H1 (cell line): ENCODE data around the gene CACNA2D3. TPM values are rescaled to one million over a fixed set of nuclear protein-coding genes. Genes with fewer than 3 reads are reported as not detected.

Experiments used
- CTCF ChIA-PET: fragments of 300-600 bp; sonication (Branson Sonifier 250); formaldehyde crosslinking; loops from one replicate; lab custom pipeline; 2021; ENCODE audit not compliant: partially characterized antibody; lab: Charles Lee
- POLR2A ChIA-PET: fragments of 300-600 bp; sonication (Branson Sonifier 250); formaldehyde crosslinking; loops from one replicate; lab custom pipeline; 2021; ENCODE audit warnings: inconsistent platforms; ENCODE audit not compliant: partially characterized antibody; lab: Charles Lee
- DNase-seq, 2 experiments: peaks; one replicate each; pipeline versions ENCODE4 v3.0.0 to v3.0.0-alpha.2; 2010 to 2022; ENCODE audit warnings: low spot score in 2 of 2, low read depth in 1 of 2, mixed read lengths in 1 of 2
- FAIRE-seq: peaks from 2 replicates; lab custom pipeline; 2011; peaks lifted over from hg19 to GRCh38; lab: Jason Lieb, UNC
- H2AFZ ChIP-seq: 2 replicates; pipeline ENCODE4 v1.8.1; 2012; ENCODE audit warnings: low read length, inconsistent platforms
- H2AK5ac ChIP-seq: 2 replicates; pipeline ENCODE4 v1.6.1; 2013; ENCODE audit warnings: low read depth, low read length
- H2BK120ac ChIP-seq: replicated peaks from 2 replicates; pipeline ENCODE3; 2013; ENCODE audit warnings: low read depth, low read length, inconsistent platforms
- H2BK12ac ChIP-seq: 2 replicates; pipeline ENCODE4 v1.6.1; 2013; ENCODE audit warnings: low read depth, low read length
- H2BK15ac ChIP-seq: 2 replicates; pipeline ENCODE4 v1.6.1; 2013; ENCODE audit warnings: low read length
- H2BK20ac ChIP-seq: 2 replicates; pipeline ENCODE4 v1.6.1; 2013; ENCODE audit warnings: low read length
- H2BK5ac ChIP-seq: 2 replicates; pipeline ENCODE4 v1.6.1; 2013; ENCODE audit warnings: low read depth, low read length
- H3K14ac ChIP-seq: 2 replicates; pipeline ENCODE4 v1.6.1; 2013; ENCODE audit warnings: inconsistent platforms; ENCODE audit not compliant: insufficient read length
- H3K18ac ChIP-seq: 2 replicates; pipeline ENCODE4 v1.6.1; 2013; ENCODE audit warnings: low read length; ENCODE audit errors: extremely low read depth
- H3K23ac ChIP-seq: 2 replicates; pipeline ENCODE4 v1.6.1; 2013; ENCODE audit warnings: inconsistent platforms; ENCODE audit not compliant: insufficient read length
- H3K23me2 ChIP-seq: 2 replicates; pipeline ENCODE4 v1.6.1; 2013; ENCODE audit warnings: low read depth, low read length
- H3K27ac ChIP-seq: 2 replicates; pipeline ENCODE4 v1.6.1; 2011; ENCODE audit warnings: low read depth, low read length, inconsistent platforms
- H3K27me3 ChIP-seq, 4 experiments: replicated peaks in 1 of 4; 1 replicate in 1 of 4; 2 replicates in 3 of 4; pipeline versions ENCODE4 v1.6.1 to v1.8.1; 2011 to 2013; ENCODE audit warnings: low read length in 3 of 4, mild to moderate bottlenecking in 3 of 4, inconsistent platforms in 2 of 4, mixed read lengths in 2 of 4, moderate library complexity in 1 of 4; ENCODE audit not compliant: control insufficient read depth in 3 of 4, insufficient read depth in 3 of 4; ENCODE audit errors: extremely low read depth in 1 of 4
- H3K36me3 ChIP-seq, 4 experiments: 2 replicates each; pipeline versions ENCODE4 v1.6.1 to v1.8.1; 2011 to 2013; ENCODE audit warnings: mild to moderate bottlenecking in 4 of 4, low read length in 3 of 4, moderate library complexity in 2 of 4, control low read depth in 1 of 4, inconsistent platforms in 1 of 4; ENCODE audit not compliant: insufficient read depth in 4 of 4, control insufficient read depth in 2 of 4
- H3K4ac ChIP-seq: replicated peaks from 2 replicates; pipeline ENCODE3; 2013; ENCODE audit warnings: low read length, low read depth, mixed read lengths, inconsistent platforms; ENCODE audit not compliant: insufficient read length
- H3K4me1 ChIP-seq, 4 experiments: replicated peaks in 1 of 4; 1 replicate in 1 of 4; 2 replicates in 3 of 4; pipeline versions ENCODE4 v1.6.1 to v1.8.1; 2011 to 2013; ENCODE audit warnings: low read length in 3 of 4, inconsistent platforms in 2 of 4, mixed read lengths in 1 of 4; ENCODE audit not compliant: insufficient read depth in 4 of 4, control insufficient read depth in 3 of 4
- H3K4me2 ChIP-seq, 2 experiments: 2 replicates each; pipeline versions ENCODE4 v1.6.1 to v1.8.1; 2011 to 2013; ENCODE audit warnings: low read depth in 2 of 2, low read length in 2 of 2, control low read depth in 1 of 2, inconsistent platforms in 1 of 2, mild to moderate bottlenecking in 1 of 2; ENCODE audit not compliant: insufficient read depth in 1 of 2
- H3K4me3 ChIP-seq, 4 experiments: fragments of 200-600, 300-600 bp in 1 of 4; sonication (generic), shearing (Covaris generic), sonication (Bioruptor Twin) in 1 of 4; 2 replicates each; pipeline versions ENCODE4 v1.5.1 to v1.8.1; 2011 to 2016; ENCODE audit warnings: low read length in 4 of 4, low read depth in 3 of 4, control low read depth in 2 of 4, inconsistent platforms in 2 of 4, mild to moderate bottlenecking in 2 of 4, mixed read lengths in 1 of 4, moderate library complexity in 1 of 4; ENCODE audit not compliant: insufficient read depth in 2 of 4; ENCODE audit errors: extremely low read depth in 1 of 4
- H3K56ac ChIP-seq: replicated peaks from 2 replicates; pipeline ENCODE3; 2013; ENCODE audit warnings: low read depth, mild to moderate bottlenecking, mixed read lengths, low read length, inconsistent platforms; ENCODE audit not compliant: insufficient read length
- H3K79me1 ChIP-seq: 2 replicates; pipeline ENCODE4 v1.6.1; 2013; ENCODE audit warnings: low read depth, low read length, control low read depth
- H3K79me2 ChIP-seq, 2 experiments: 2 replicates each; pipeline versions ENCODE4 v1.6.1 to v1.8.1; 2012 to 2013; ENCODE audit warnings: low read length in 2 of 2, mild to moderate bottlenecking in 2 of 2, inconsistent platforms in 1 of 2; ENCODE audit not compliant: insufficient read depth in 2 of 2, control insufficient read depth in 1 of 2
- H3K9ac ChIP-seq, 4 experiments: replicated peaks in 1 of 4; 1 replicate in 1 of 4; 2 replicates in 3 of 4; pipeline versions ENCODE4 v1.6.1 to v1.8.1; 2011 to 2013; ENCODE audit warnings: low read depth in 3 of 4, low read length in 3 of 4, control low read depth in 2 of 4, mild to moderate bottlenecking in 2 of 4, moderate library complexity in 2 of 4, inconsistent platforms in 1 of 4; ENCODE audit errors: extremely low read depth in 1 of 4
- H3K9me3 ChIP-seq, 2 experiments: 2 replicates each; pipeline versions ENCODE4 v1.6.1 to v1.8.1; 2012 to 2013; ENCODE audit warnings: mild to moderate bottlenecking in 2 of 2, moderate library complexity in 2 of 2, control low read depth in 1 of 2, inconsistent platforms in 1 of 2, low read depth in 1 of 2, low read length in 1 of 2, mixed read lengths in 1 of 2; ENCODE audit not compliant: insufficient read depth in 2 of 2
- H4K20me1 ChIP-seq, 2 experiments: replicated peaks in 1 of 2; 2 replicates each; pipeline versions ENCODE3 to v1.8.1; 2011 to 2013; ENCODE audit warnings: inconsistent platforms in 2 of 2, low read length in 2 of 2, mild to moderate bottlenecking in 1 of 2; ENCODE audit not compliant: insufficient read depth in 2 of 2, control insufficient read depth in 1 of 2
- H4K5ac ChIP-seq: 2 replicates; pipeline ENCODE4 v1.6.1; 2013; ENCODE audit warnings: low read length, low read depth, mixed read lengths, inconsistent platforms; ENCODE audit not compliant: insufficient read length
- H4K8ac ChIP-seq: 2 replicates; pipeline ENCODE4 v1.8.0; 2013; ENCODE audit warnings: mild to moderate bottlenecking, moderate library complexity, low read length, inconsistent platforms; ENCODE audit not compliant: insufficient read depth; ENCODE audit errors: extremely low read depth
- H4K91ac ChIP-seq: replicated peaks from 2 replicates; pipeline ENCODE3; 2013; ENCODE audit warnings: low read length, mixed read lengths, inconsistent platforms; ENCODE audit not compliant: insufficient read length
- EP300 ChIP-seq, 2 experiments: IDR thresholded peaks; 1 replicate in 1 of 2; 2 replicates in 1 of 2; pipeline ENCODE4 v1.6.1; 2011 to 2012; ENCODE audit warnings: low read depth in 2 of 2, low read length in 2 of 2, mild to moderate bottlenecking in 2 of 2, borderline replicate concordance in 1 of 2, inconsistent platforms in 1 of 2, moderate library complexity in 1 of 2
- GTF2F1 ChIP-seq: IDR thresholded peaks from 2 replicates; pipeline ENCODE4 v1.6.1; 2012; ENCODE audit warnings: low read depth, low read length, improper control_type of control experiment, borderline replicate concordance
- HDAC6 ChIP-seq: IDR thresholded peaks from one replicate; pipeline ENCODE4 v1.7.1; 2012; ENCODE audit warnings: low read depth, mild to moderate bottlenecking, inconsistent platforms, low read length, moderate library complexity
- PHF8 ChIP-seq: fragments of 200-600 bp; sonication (generic); conservative IDR thresholded peaks from 2 replicates; pipeline ENCODE4 v1.7.1; 2012; ENCODE audit warnings: low read depth, mild to moderate bottlenecking, inconsistent platforms, low read length, moderate library complexity
- POLR2A ChIP-seq, 2 experiments: IDR thresholded peaks; 1 replicate in 1 of 2; 2 replicates in 1 of 2; pipeline ENCODE4 v1.6.1; 2011; ENCODE audit warnings: low read depth in 2 of 2, low read length in 2 of 2, mild to moderate bottlenecking in 2 of 2; ENCODE audit errors: control extremely low read depth in 1 of 2
- POLR2AphosphoS5 ChIP-seq: IDR thresholded peaks from 2 replicates; pipeline ENCODE4 v1.6.1; 2011; ENCODE audit warnings: low read depth, low read length
- RAD21 ChIP-seq, 2 experiments: IDR thresholded peaks in 1 of 2; conservative IDR thresholded peaks in 1 of 2; 2 replicates each; pipeline ENCODE4 v1.6.1; 2011; ENCODE audit warnings: low read depth in 2 of 2, low read length in 2 of 2, improper control_type of control experiment in 1 of 2, inconsistent platforms in 1 of 2, mild to moderate bottlenecking in 1 of 2, moderate library complexity in 1 of 2
- RXRA ChIP-seq: IDR thresholded peaks from 2 replicates; pipeline ENCODE4 v1.6.1; 2011; ENCODE audit warnings: low read depth, mild to moderate bottlenecking, low read length, moderate library complexity; ENCODE audit not compliant: insufficient read depth
- SIN3A ChIP-seq, 2 experiments: IDR thresholded peaks in 1 of 2; conservative IDR thresholded peaks in 1 of 2; 2 replicates each; pipeline ENCODE4 v1.6.1; 2011 to 2012; ENCODE audit warnings: low read length in 2 of 2, improper control_type of control experiment in 1 of 2, low read depth in 1 of 2, mild to moderate bottlenecking in 1 of 2
- SP1 ChIP-seq: IDR thresholded peaks from 2 replicates; pipeline ENCODE4 v1.6.1; 2011; ENCODE audit warnings: low read depth, low read length
- SP2 ChIP-seq: IDR thresholded peaks from 2 replicates; pipeline ENCODE4 v1.6.1; 2012; ENCODE audit warnings: mild to moderate bottlenecking, low read length, inconsistent platforms
- WGBS, 2 experiments: shearing (Covaris generic) in 1 of 2; methylation state at CpG; one replicate each; pipeline versions ENCODE4 v1.1.6 to v1.1.7; 2013 to 2015; ENCODE audit warnings: low lambda C conversion rate in 2 of 2, mixed read lengths in 2 of 2, inconsistent platforms in 1 of 2, low coverage in 1 of 2, missing lambda C conversion rate in 1 of 2; ENCODE audit not compliant: insufficient replicate concordance in 2 of 2, insufficient coverage in 1 of 2, insufficient read length in 1 of 2; ENCODE audit errors: extremely low coverage in 1 of 2, missing lambda C conversion rate in 1 of 2; 5-methylcytosine and 5-hydroxymethylcytosine counted together
- polyA plus RNA-seq, 7 experiments: library from polyadenylated mRNA; depleted of rRNA in 3 of 7; stranded (reverse) in 5 of 7; unstranded in 2 of 7; fragments of >200 nt in 5 of 7; fragments of 200-250 nt in 2 of 7; gene quantifications; 1 replicate in 5 of 7; 2 replicates in 1 of 7; 4 replicates in 1 of 7; pipeline versions ENCODE4 v1.2.1 to v1.2.3, GENCODE V29; 2011 to 2013; ENCODE audit warnings: missing spikeins in 2 of 7, mixed read lengths in 2 of 7
- total RNA-seq: library from RNA; stranded (reverse); fragmentation: NEBNext Ultra II Directional; extraction: Animal tissue kit (Norgen Biotek cat#: 25700); gene quantifications from 2 replicates; pipeline ENCODE4 v1.2.1, GENCODE V29; 2021

The CACNA2D3 gene
- total and polyA plus RNA-seq, 2 of the 8 experiments (the other 6 are each of a cell fraction or from before 2014, with no cell fraction given), result 1.5 to 1.8 TPM

- Histone ChIP-seq H3K9ac (no peak overlapping the region), H2AFZ (no peak overlapping the region), H2BK12ac (no peak overlapping the region), H3K56ac (no peak overlapping the region), H3K14ac (no peak overlapping the region), H3K27ac (no peak overlapping the region), H4K8ac (no peak overlapping the region), H3K4me3 (no peak overlapping the region), H3K18ac (no peak overlapping the region), H3K4ac (no peak overlapping the region), H3K79me2 (no peaks in the 10 kb centered on the region), H3K36me3 (no peaks in the 10 kb centered on the region), H2BK20ac (no peak overlapping the region), H3K23me2 (no peaks in the 10 kb centered on the region), H4K20me1 (no peaks in the 10 kb centered on the region), H2BK120ac (no peak overlapping the region), H2AK5ac (no peak overlapping the region), H3K4me1 (peaks cover 0 to 3% (median 0%) of the 10 kb centered on the region in 4 experiments; a peak in 2 of 7 replicates), H2BK5ac (no peak overlapping the region), H3K9me3 (no peaks in the 10 kb centered on the region), H4K5ac (no peak overlapping the region), H2BK15ac (no peak overlapping the region), H3K23ac (no peak overlapping the region), H3K4me2 (no peak overlapping the region), H3K79me1 (no peaks in the 10 kb centered on the region), H4K91ac (no peak overlapping the region), H3K27me3 (no peaks in the 10 kb centered on the region)
- 89% methylated on average over 6 of the region's 6 CpGs; no CpG with 5 or more reads in 1 of the 2 experiments for WGBS, 2 experiments
- no peak for DNase-seq
- ChIA-PET POLR2A (no interaction called here), CTCF (interaction anchor here (0.7 to 1.6 kb wide), 3 partner anchors 13 to 164 kb away, joined by 3 to 4 read pairs (median 3); no protein-coding TSS in a partner anchor)
- no peak for FAIRE-seq
- TF ChIP-seq HDAC6 (no peak), POLR2A (IDR thresholded peaks at IDR 0.05; ENCODE audit: control extremely low read depth in 1 of 2, low read depth in 2 of 2, low read length in 2 of 2) (no peak), EP300 (IDR thresholded peaks at IDR 0.05; ENCODE audit: borderline replicate concordance in 1 of 2, low read depth in 2 of 2, low read length in 2 of 2) (no peak), PHF8 (no peak), RXRA (no peak), SIN3A (conservative IDR thresholded peaks at IDR 0.05 in 1 of 2, IDR thresholded peaks at IDR 0.05 in 1 of 2; ENCODE audit: low read depth in 1 of 2, low read length in 2 of 2) (no peak), SP1 (no peak), POLR2AphosphoS5 (no peak), SP2 (no peak), GTF2F1 (no peak), RAD21 (IDR thresholded peaks at IDR 0.05 in 1 of 2, conservative IDR thresholded peaks at IDR 0.05 in 1 of 2; ENCODE audit: low read depth in 2 of 2, low read length in 2 of 2) (no peak)
These were observed 188.9 kb downstream of the CACNA2D3 start for GRCh38 chr3:54311211-54311747.
